Breast epithelium (tissue), 4 donors: ENCODE results near the gene UBL4B. TPM values are rescaled to one million over a fixed set of nuclear protein-coding genes. Genes with fewer than 3 reads are reported as not detected.

Experiments
- DNase-seq, 2 donors: peaks; one replicate each; pipeline ENCODE4 v3.0.0-alpha.2; 2019; ENCODE audit warnings: low spot score in 2 of 2
- H3K27ac ChIP-seq, 2 donors: fragments of 200-600 bp; sonication (generic) in 1 of 2; one replicate each; pipeline ENCODE4 v1.5.1; 2016 to 2019; ENCODE audit warnings: mild to moderate bottlenecking in 1 of 2
- H3K27me3 ChIP-seq, 2 donors: fragments of 200-600 bp; sonication (generic) in 1 of 2; one replicate each; pipeline versions ENCODE4 v1.5.1 to v1.6.0; 2017 to 2019; ENCODE audit warnings: control low read depth in 1 of 2, mild to moderate bottlenecking in 1 of 2
- H3K36me3 ChIP-seq: fragments of 200-600 bp; one replicate; pipeline ENCODE4 v1.5.1; 2019
- H3K4me1 ChIP-seq, 2 donors: fragments of 200-600 bp; sonication (generic); one replicate each; pipeline ENCODE4 v1.5.1; 2016 to 2019; ENCODE audit warnings: control low read depth in 1 of 2
- H3K4me3 ChIP-seq, 3 donors: fragments of 200-600 bp; sonication (generic); 1 replicate in 2 of 3; 2 replicates in 1 of 3; pipeline ENCODE4 v1.5.1; 2016 to 2019; ENCODE audit warnings: mild to moderate bottlenecking in 3 of 3, moderate library complexity in 2 of 3
- H3K9me3 ChIP-seq, 2 donors: fragments of 200-600 bp; sonication (generic) in 1 of 2; one replicate each; pipeline ENCODE4 v1.5.1; 2016 to 2019; ENCODE audit warnings: control low read depth in 1 of 2
- CTCF ChIP-seq, 3 donors: fragments of 450-650 bp; IDR thresholded peaks; one replicate each; pipeline ENCODE4 v1.5.1; 2016 to 2017; ENCODE audit warnings: antibody characterized with exemption in 3 of 3, mild to moderate bottlenecking in 3 of 3, moderate library complexity in 3 of 3
- POLR2A ChIP-seq: fragments of 450-650 bp; IDR thresholded peaks from one replicate; pipeline ENCODE4 v1.6.1; 2016; ENCODE audit warnings: antibody characterized with exemption, mild to moderate bottlenecking, moderate library complexity
- POLR2AphosphoS5 ChIP-seq, 3 donors: sonication (generic); formaldehyde crosslinking; IDR thresholded peaks; one replicate each; pipeline ENCODE4 v1.6.1; 2017; ENCODE audit warnings: antibody characterized with exemption in 3 of 3
- intact Hi-C: fragments of 100-400 bp; cut with DNase I; formaldehyde crosslinking; loops from one replicate; pipeline ENCODE4 v1.15.1; 2023; ENCODE audit warnings: low total_unique reads
- total RNA-seq, 3 donors: library from RNA; depleted of rRNA; stranded (reverse); fragments of >200 nt; gene quantifications; one replicate each; pipeline ENCODE4 v1.1.0, GENCODE V29; 2016

UBL4B gene
- total RNA-seq, 3 donors from 2014 or later = 0.29 to 1.6 (median 0.96) TPM

- no peak for TF ChIP-seq POLR2AphosphoS5 (IDR thresholded peaks at IDR 0.05)
- no peak for TF ChIP-seq POLR2A
- no peak for TF ChIP-seq CTCF (IDR thresholded peaks at IDR 0.05)
- no peak overlapping the region for H3K27ac ChIP-seq
- no peak overlapping the region for H3K4me3 ChIP-seq
- no peaks in the 10 kb centered on the region for H3K9me3 ChIP-seq
- DNase-seq = no peak
- no peaks in the 10 kb centered on the region for H3K4me1 ChIP-seq
- H3K27me3 ChIP-seq = no peaks in the 10 kb centered on the region
- intact Hi-C loops = no loop called here
- H3K36me3 ChIP-seq = no peaks in the 10 kb centered on the region
These were observed 413 bp downstream of the UBL4B start for GRCh38 chr1:110112656-110113055.

- Histone ChIP-seq H3K27ac (no peak overlapping the region), H3K27me3 (no peaks in the 10 kb centered on the region), H3K4me1 (no peaks in the 10 kb centered on the region), H3K9me3 (no peaks in the 10 kb centered on the region), H3K4me3 (no peak overlapping the region), H3K36me3 (no peaks in the 10 kb centered on the region)
- intact Hi-C loops = no loop called here
- TF ChIP-seq POLR2AphosphoS5 (IDR thresholded peaks at IDR 0.05) = no peak
- TF ChIP-seq POLR2A = no peak
- TF ChIP-seq CTCF (IDR thresholded peaks at IDR 0.05) = no peak
- DNase-seq = no peak
These were observed 1.3 kb downstream of the UBL4B start for GRCh38 chr1:110113551-110113950.

GRCh38 chr1:110114173-110114572, 1.9 kb downstream of the UBL4B start:
- H3K27me3 ChIP-seq = no peaks in the 10 kb centered on the region
- intact Hi-C loops = no loop called here
- no peak for TF ChIP-seq POLR2A
- no peak for TF ChIP-seq CTCF (IDR thresholded peaks at IDR 0.05)
- TF ChIP-seq POLR2AphosphoS5 (IDR thresholded peaks at IDR 0.05) = no peak

GRCh38 chr1:110114784-110115183, 2.5 kb downstream of the UBL4B start:
- TF ChIP-seq POLR2AphosphoS5 (IDR thresholded peaks at IDR 0.05) (no peak), POLR2A (no peak), CTCF (IDR thresholded peaks at IDR 0.05) (no peak)
- DNase-seq = no peak

More at GRCh38 chr1:110114173-110114572, 1.9 kb downstream of the UBL4B start:
- Histone ChIP-seq H3K4me1 (no peaks in the 10 kb centered on the region), H3K9me3 (no peaks in the 10 kb centered on the region), H3K36me3 (no peaks in the 10 kb centered on the region), H3K4me3 (no peak overlapping the region), H3K27ac (no peak overlapping the region)
- DNase-seq = no peak

GRCh38 chr1:110118636-110119396, 6.6 kb downstream of the UBL4B start:
- Histone ChIP-seq H3K4me1 (no peaks in the 10 kb centered on the region), H3K4me3 (no peak overlapping the region), H3K27ac (no peak overlapping the region), H3K27me3 (no peaks in the 10 kb centered on the region), H3K9me3 (no peaks in the 10 kb centered on the region), H3K36me3 (no peaks in the 10 kb centered on the region)
- no peak for TF ChIP-seq POLR2AphosphoS5 (IDR thresholded peaks at IDR 0.05)
- TF ChIP-seq POLR2A = no peak
- TF ChIP-seq CTCF (IDR thresholded peaks at IDR 0.05) = no peak
- peak in 1 of 2 donors; percentile 17 for DNase-seq
- intact Hi-C loops = no loop called here

More at GRCh38 chr1:110114784-110115183, 2.5 kb downstream of the UBL4B start:
- Histone ChIP-seq H3K9me3 (no peaks in the 10 kb centered on the region), H3K27me3 (no peaks in the 10 kb centered on the region), H3K4me3 (no peak overlapping the region), H3K27ac (no peak overlapping the region), H3K36me3 (no peaks in the 10 kb centered on the region), H3K4me1 (no peaks in the 10 kb centered on the region)
- intact Hi-C loops = no loop called here
